CD4-positive, alpha-beta T cell (primary cell): ENCODE measurements around the gene CLDN5. TPM values are rescaled to one million over a fixed set of nuclear protein-coding genes. Genes with fewer than 3 reads are reported as not detected.
A peak's percentile ranks its signal among the peaks of the same experiment; 100 is the strongest.

Experiments used
- ATAC-seq: fragments of 200-7000 bp; cut with Tn5 transposase; one replicate; pipeline ENCODE4 v1.10.0; 2022; ENCODE audit warnings: mild to moderate bottlenecking; ENCODE audit not compliant: poor library complexity
- CTCF ChIA-PET: fragments of 350-600 bp; sonication (Branson Sonifier 250); formaldehyde crosslinking; loops from one replicate; lab custom pipeline; 2021; ENCODE audit warnings: antibody characterized with exemption, inconsistent platforms; lab: Charles Lee
- POLR2A ChIA-PET: fragments of 350-600 bp; sonication (Branson Sonifier 250); formaldehyde crosslinking; loops from one replicate; lab custom pipeline; 2021; ENCODE audit warnings: antibody characterized with exemption, inconsistent platforms; lab: Charles Lee
- DNase-seq, 14 experiments: peaks; one replicate each; pipeline ENCODE4 v3.0.0-alpha.2; 2013 to 2020; ENCODE audit warnings: mixed read lengths in 2 of 14
- H3K27ac ChIP-seq, 2 donors: one replicate each; pipeline versions ENCODE4 v1.5.1 to v1.7.0; 2013; ENCODE audit warnings: low read length in 2 of 2, low read depth in 1 of 2, mild to moderate bottlenecking in 1 of 2
- H3K27me3 ChIP-seq, 2 experiments: 1 replicate in 1 of 2; 2 replicates in 1 of 2; pipeline versions ENCODE4 v1.6.1 to v1.7.0; 2013; ENCODE audit warnings: low read length in 2 of 2, control low read depth in 1 of 2, mild to moderate bottlenecking in 1 of 2, moderate library complexity in 1 of 2; ENCODE audit not compliant: insufficient read depth in 2 of 2, control insufficient read depth in 1 of 2
- H3K36me3 ChIP-seq: one replicate; pipeline ENCODE4 v1.6.1; 2013; ENCODE audit warnings: low read length, control low read depth; ENCODE audit not compliant: insufficient read depth
- H3K4me1 ChIP-seq: one replicate; pipeline ENCODE4 v1.6.1; 2013; ENCODE audit warnings: low read length, control low read depth; ENCODE audit not compliant: insufficient read depth
- H3K4me3 ChIP-seq: one replicate; pipeline ENCODE4 v1.5.1; 2013; ENCODE audit warnings: mild to moderate bottlenecking, low read length, moderate library complexity
- H3K9me3 ChIP-seq, 2 experiments: 1 replicate in 1 of 2; 2 replicates in 1 of 2; pipeline versions ENCODE4 v1.6.1 to v1.7.0; 2013; ENCODE audit warnings: low read length in 2 of 2, mild to moderate bottlenecking in 2 of 2, control low read depth in 1 of 2, moderate library complexity in 1 of 2; ENCODE audit not compliant: control insufficient read depth in 1 of 2, insufficient read depth in 1 of 2
- H3K27ac Mint-ChIP-seq: one replicate; pipeline ENCODE4 v1.8.0; 2020; ENCODE audit warnings: mixed read lengths
- H3K27me3 Mint-ChIP-seq: one replicate; pipeline ENCODE4 v1.8.0; 2021; ENCODE audit warnings: mixed read lengths
- H3K36me3 Mint-ChIP-seq: one replicate; pipeline ENCODE4 v1.8.0; 2021; ENCODE audit warnings: low read depth, mixed read lengths
- H3K4me1 Mint-ChIP-seq: one replicate; pipeline ENCODE4 v1.8.0; 2021; ENCODE audit warnings: low read depth, mixed read lengths
- H3K4me3 Mint-ChIP-seq: one replicate; pipeline ENCODE4 v1.8.0; 2020; ENCODE audit warnings: mild to moderate bottlenecking, mixed read lengths
- H3K9me3 Mint-ChIP-seq: one replicate; pipeline ENCODE4 v1.8.0; 2020; ENCODE audit warnings: mixed read lengths
- CTCF ChIP-seq: fragments of 200-600 bp; IDR thresholded peaks from one replicate; pipeline ENCODE4 v1.8.0; 2022; ENCODE audit warnings: antibody characterized with exemption, mild to moderate bottlenecking
- intact Hi-C, 2 experiments: fragments of 100-400 bp; cut with DNase I in 1 of 2; cut with micrococcal nuclease in 1 of 2; formaldehyde crosslinking; loops; one replicate each; pipeline versions ENCODE4 v1.15.1 to v1.9.0; 2023 to 2025; cut with DNase I, micrococcal nuclease
- total RNA-seq, 174 experiments: library from RNA in 2 of 174; stranded (reverse) in 2 of 174; gene quantifications; one replicate each; pipeline ENCODE4 v1.2.3 and lab custom pipeline; 2021 to 2026

CLDN5 gene
- total RNA-seq, 2 experiments from 2014 or later, result not detected

GRCh38 chr22:19480789-19481188 is 43.4 kb downstream of the CLDN5 start:
- TF ChIP-seq CTCF, result no peak
- H3K4me1 ChIP-seq, result peaks cover 19% of the 10 kb centered on the region
- H3K4me3 Mint-ChIP-seq, result peak overlapping the region; percentile 96
- H3K4me1 Mint-ChIP-seq, result peaks cover 30% of the 10 kb centered on the region
- peaks cover 5% of the 10 kb centered on the region for H3K36me3 ChIP-seq
- peak overlapping the region; percentile 100 for H3K27ac Mint-ChIP-seq
- peaks cover 11% of the 10 kb centered on the region for H3K36me3 Mint-ChIP-seq
- H3K9me3 ChIP-seq, result no peaks in the 10 kb centered on the region
- intact Hi-C loops, result loop anchor here in 1 of 2 experiments (2.0 to 10.0 kb wide), 2 partner anchors 190 to 444 kb away; partner anchors contain the start of gene CLTCL1
- no peak overlapping the region for H3K27ac ChIP-seq
- no peak overlapping the region for H3K4me3 ChIP-seq
- no peaks in the 10 kb centered on the region for H3K9me3 Mint-ChIP-seq
- H3K27me3 ChIP-seq, result no peaks in the 10 kb centered on the region
- POLR2A ChIA-PET, result interaction anchor here (1.4 to 1.5 kb wide), 2 partner anchors 332 to 358 kb away, joined by 3 read pairs; partner anchors contain the start of gene DGCR2
- no peaks in the 10 kb centered on the region for H3K27me3 Mint-ChIP-seq
- no peak for ATAC-seq
- DNase-seq, result no peak
- CTCF ChIA-PET, result no interaction called here

- ATAC-seq (no peak), DNase-seq (no peak)
- H3K9me3 Mint-ChIP-seq, result no peaks in the 10 kb centered on the region
- peak overlapping the region; percentile 96 for H3K4me3 Mint-ChIP-seq
- H3K36me3 Mint-ChIP-seq, result peaks cover 17% of the 10 kb centered on the region
- Histone ChIP-seq H3K27me3 (no peaks in the 10 kb centered on the region), H3K4me1 (peaks cover 22% of the 10 kb centered on the region), H3K36me3 (peaks cover 10% of the 10 kb centered on the region), H3K27ac (no peak overlapping the region), H3K9me3 (no peaks in the 10 kb centered on the region), H3K4me3 (peak overlapping the region; percentile 75)
- intact Hi-C loops, result loop anchor here in 1 of 2 experiments (2.0 to 10.0 kb wide), 2 partner anchors 189 to 445 kb away; partner anchors contain the start of gene CLTCL1
- ChIA-PET CTCF (interaction anchor here (2.9 kb wide), 1 partner anchor 336 kb away, joined by 13 read pairs; the partner anchor contains the start of gene ESS2), POLR2A (interaction anchor here (0.6 to 3.8 kb wide), 21 partner anchors 9 to 637 kb away, joined by 3 to 54 read pairs (median 4); partner anchors contain the start of genes C22orf39, DGCR2, ESS2 and HIRA)
- no peaks in the 10 kb centered on the region for H3K27me3 Mint-ChIP-seq
- H3K27ac Mint-ChIP-seq, result peak overlapping the region; percentile 100
- no peak for TF ChIP-seq CTCF
- H3K4me1 Mint-ChIP-seq, result peaks cover 31% of the 10 kb centered on the region
Observed at GRCh38 chr22:19480173-19480568, 44.0 kb downstream of the CLDN5 start.

GRCh38 chr22:19479355-19480172 is 44.6 kb downstream of the CLDN5 start, which contains the start of gene CDC45:
Gene CDC45 (plus strand): TSS chr22:19479920. CDS start chr22:19479969, 49 bp downstream.
- intact Hi-C loops, result loop anchor here (1.0 to 10.0 kb wide), 11 partner anchors 32 to 445 kb away; partner anchors contain the start of genes C22orf39 (in 2 of the 2), ESS2 (in 2 of the 2), MRPL40 (in 2 of the 2) and CLTCL1 (in 1 of the 2)
- Mint-ChIP-seq H3K36me3 (peaks cover 22% of the 10 kb centered on the region), H3K27ac (peak within 1 kb of the TSS; percentile 100), H3K9me3 (no peaks in the 10 kb centered on the region), H3K4me3 (peak within 1 kb of the TSS; percentile 96), H3K27me3 (no peaks in the 10 kb centered on the region), H3K4me1 (peaks cover 31% of the 10 kb centered on the region)
- CTCF ChIA-PET, result interaction anchor here (0.6 to 2.9 kb wide), 2 partner anchors 179 to 335 kb away, joined by 3 to 13 read pairs; partner anchors contain the start of gene ESS2
- Histone ChIP-seq H3K27me3 (no peaks in the 10 kb centered on the region), H3K4me1 (peaks cover 22% of the 10 kb centered on the region), H3K9me3 (no peaks in the 10 kb centered on the region), H3K4me3 (peak within 1 kb of the TSS; percentile 75), H3K36me3 (peaks cover 16% of the 10 kb centered on the region), H3K27ac (peak within 1 kb of the TSS; percentile 95 to 98)
- DNase-seq (peak; percentile 88 to 98 (median 91)), ATAC-seq (peak; percentile 89)
- TF ChIP-seq CTCF, result no peak
- POLR2A ChIA-PET, result interaction anchor here (0.6 to 3.8 kb wide), 24 partner anchors 9 to 1430 kb away, joined by 3 to 54 read pairs (median 4); partner anchors contain the start of genes C22orf39, DGCR2, ESS2 and HIRA
